ENCODE measurements around the gene AGRN.

AGRN gene

GRCh38 chr1:1039145-1039910, 19.4 kb downstream of the AGRN start:
- DNase-seq: peak; percentile 29

GRCh38 chr1:1040004-1040991, 20.4 kb downstream of the AGRN start:
- DNase-seq: peak; percentile 81

- no peak for DNase-seq
These were observed 21.2 kb downstream of the AGRN start for GRCh38 chr1:1041092-1041523.

- DNase-seq: no peak
These were observed 22.0 kb downstream of the AGRN start for GRCh38 chr1:1041873-1042272.

- no peak for DNase-seq
These were observed 22.9 kb downstream of the AGRN start for GRCh38 chr1:1042835-1043234.

- no peak for DNase-seq
These were observed 23.5 kb downstream of the AGRN start for GRCh38 chr1:1043411-1043810.

- no peak for DNase-seq
These were observed 24.0 kb downstream of the AGRN start for GRCh38 chr1:1043921-1044320.

- no peak for DNase-seq
These were observed 24.6 kb downstream of the AGRN start for GRCh38 chr1:1044455-1045078.

- DNase-seq: no peak
These were observed 25.2 kb downstream of the AGRN start for GRCh38 chr1:1045129-1045528.

- no peak for DNase-seq
These were observed 26.3 kb downstream of the AGRN start for GRCh38 chr1:1046243-1046642.

GRCh38 chr1:1046767-1047166, 26.8 kb downstream of the AGRN start:
- no peak for DNase-seq

GRCh38 chr1:1047407-1047806, 27.5 kb downstream of the AGRN start:
- DNase-seq: no peak

GRCh38 chr1:1047963-1048362, 28.0 kb downstream of the AGRN start:
- no peak for DNase-seq

- DNase-seq: no peak
These were observed 28.8 kb downstream of the AGRN start for GRCh38 chr1:1048765-1049164.

- no peak for DNase-seq
These were observed 29.6 kb downstream of the AGRN start for GRCh38 chr1:1049318-1050165.

GRCh38 chr1:1050577-1051052, 30.7 kb downstream of the AGRN start:
- no peak for DNase-seq

- DNase-seq: no peak
These were observed 31.3 kb downstream of the AGRN start for GRCh38 chr1:1051127-1051810.

GRCh38 chr1:1052003-1052840, 32.3 kb downstream of the AGRN start:
- DNase-seq: no peak

GRCh38 chr1:1053022-1053421, 33.1 kb downstream of the AGRN start:
- no peak for DNase-seq

- no peak for DNase-seq
These were observed 33.8 kb downstream of the AGRN start for GRCh38 chr1:1053682-1054081.
